ENCODE measurements around the gene KCNQ1.

The KCNQ1 gene

DNA sequence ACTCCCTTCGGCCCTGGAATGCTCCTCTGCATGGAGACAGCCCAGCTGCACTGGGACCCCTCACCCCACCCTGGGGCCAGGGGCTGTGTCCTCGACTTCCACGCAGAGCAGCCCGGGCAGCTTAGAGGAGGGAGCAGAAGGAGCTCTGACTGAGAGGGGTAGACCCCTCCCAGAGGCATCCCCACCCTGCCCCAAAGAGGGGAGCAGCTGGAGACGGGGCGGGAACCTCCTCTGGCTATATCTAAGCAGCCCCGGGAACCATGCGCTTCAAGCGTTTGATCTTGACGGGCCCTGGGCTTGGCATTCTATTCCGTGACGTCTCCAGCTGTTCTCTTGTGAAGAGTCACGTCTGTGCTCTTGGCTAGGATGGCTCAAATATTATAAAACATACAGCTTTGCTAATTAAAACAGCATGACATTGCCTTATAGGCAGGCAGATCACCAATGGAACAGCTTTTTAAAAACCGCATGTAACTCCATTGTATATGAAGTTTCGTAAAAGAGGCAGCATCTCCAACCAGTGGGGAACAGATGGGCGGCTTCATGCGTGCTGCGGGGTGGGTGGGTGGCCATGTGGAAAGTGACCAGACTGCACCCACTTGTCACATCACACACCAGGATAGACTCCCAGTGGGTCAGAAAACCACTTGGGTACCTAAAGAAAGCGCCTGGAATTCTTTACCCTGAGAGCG, 7.7 kb downstream of the KCNQ1 start:
- no peak overlapping the region for H3K4me3 ChIP-seq (ENCODE audit: low read length)
- H3K9ac ChIP-seq (ENCODE audit: low read length): no peak overlapping the region
- no peaks in the 10 kb centered on the region for H3K36me3 ChIP-seq (ENCODE audit: control insufficient read depth, insufficient read depth, low read length)
- H3K27ac ChIP-seq (ENCODE audit: low read depth, low read length): no peak overlapping the region
- H3K27me3 ChIP-seq (ENCODE audit: control insufficient read depth, insufficient read depth, low read length): peaks cover under 1% of the 10 kb centered on the region
- no peaks in the 10 kb centered on the region for H3K4me1 ChIP-seq (ENCODE audit: control insufficient read depth, insufficient read depth, low read length)

DNA sequence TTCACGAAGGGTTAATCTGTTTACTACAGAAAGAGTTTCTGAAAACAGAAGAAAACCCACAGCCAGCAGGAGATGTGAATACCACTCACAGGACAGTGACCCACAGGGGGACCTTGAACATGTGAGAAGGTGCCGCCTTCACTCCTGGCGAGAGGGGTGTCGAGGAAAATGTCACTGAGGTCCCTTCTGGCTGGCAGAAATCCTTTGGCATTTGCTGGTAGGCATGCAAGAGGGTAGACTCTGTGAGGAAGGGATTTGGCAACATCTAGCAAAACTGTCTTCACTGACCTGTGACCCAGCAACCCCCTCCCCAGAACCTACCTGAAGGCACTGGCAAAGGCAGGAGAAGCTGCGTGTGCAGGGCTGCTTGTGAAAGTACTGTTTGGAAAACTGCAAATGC, 8.6 kb downstream of the KCNQ1 start:
- Histone ChIP-seq H3K27me3 (ENCODE audit: control insufficient read depth, insufficient read depth, low read length) (no peaks in the 10 kb centered on the region), H3K27ac (ENCODE audit: low read depth, low read length) (no peak overlapping the region), H3K36me3 (ENCODE audit: control insufficient read depth, insufficient read depth, low read length) (no peaks in the 10 kb centered on the region)

DNA sequence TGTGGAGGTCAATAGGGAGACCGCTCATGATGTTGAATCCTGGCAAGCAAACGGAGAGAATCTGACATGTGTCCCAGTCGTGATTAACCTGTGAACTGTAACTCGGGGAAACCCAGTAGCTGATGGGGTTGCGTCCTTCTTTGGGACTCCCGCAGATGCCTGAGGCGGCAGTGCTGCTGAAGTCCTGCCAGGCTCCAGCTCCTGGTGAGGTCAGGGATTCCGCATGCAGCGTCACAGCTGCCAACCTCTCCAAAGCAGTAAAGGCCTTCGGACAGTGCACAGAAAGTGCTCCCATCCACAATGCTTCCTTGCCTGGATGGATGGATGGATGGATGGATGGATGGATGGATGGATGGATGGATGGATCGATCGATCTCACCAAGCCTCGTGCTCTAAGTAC, 13.5 kb downstream of the KCNQ1 start:
- H3K27ac ChIP-seq (ENCODE audit: low read depth, low read length): no peak overlapping the region
- no peaks in the 10 kb centered on the region for H3K27me3 ChIP-seq (ENCODE audit: control insufficient read depth, insufficient read depth, low read length)
- H3K4me1 ChIP-seq (ENCODE audit: control insufficient read depth, insufficient read depth, low read length): no peaks in the 10 kb centered on the region
- H3K4me3 ChIP-seq (ENCODE audit: low read length): no peak overlapping the region
- H3K36me3 ChIP-seq (ENCODE audit: control insufficient read depth, insufficient read depth, low read length): no peaks in the 10 kb centered on the region
- no peak overlapping the region for H3K9ac ChIP-seq (ENCODE audit: low read length)

More for the DNA sequence above, 8.6 kb downstream of the KCNQ1 start:
- no peak overlapping the region for H3K4me3 ChIP-seq (ENCODE audit: low read length)
- no peaks in the 10 kb centered on the region for H3K4me1 ChIP-seq (ENCODE audit: control insufficient read depth, insufficient read depth, low read length)
- H3K9ac ChIP-seq (ENCODE audit: low read length): no peak overlapping the region

DNA sequence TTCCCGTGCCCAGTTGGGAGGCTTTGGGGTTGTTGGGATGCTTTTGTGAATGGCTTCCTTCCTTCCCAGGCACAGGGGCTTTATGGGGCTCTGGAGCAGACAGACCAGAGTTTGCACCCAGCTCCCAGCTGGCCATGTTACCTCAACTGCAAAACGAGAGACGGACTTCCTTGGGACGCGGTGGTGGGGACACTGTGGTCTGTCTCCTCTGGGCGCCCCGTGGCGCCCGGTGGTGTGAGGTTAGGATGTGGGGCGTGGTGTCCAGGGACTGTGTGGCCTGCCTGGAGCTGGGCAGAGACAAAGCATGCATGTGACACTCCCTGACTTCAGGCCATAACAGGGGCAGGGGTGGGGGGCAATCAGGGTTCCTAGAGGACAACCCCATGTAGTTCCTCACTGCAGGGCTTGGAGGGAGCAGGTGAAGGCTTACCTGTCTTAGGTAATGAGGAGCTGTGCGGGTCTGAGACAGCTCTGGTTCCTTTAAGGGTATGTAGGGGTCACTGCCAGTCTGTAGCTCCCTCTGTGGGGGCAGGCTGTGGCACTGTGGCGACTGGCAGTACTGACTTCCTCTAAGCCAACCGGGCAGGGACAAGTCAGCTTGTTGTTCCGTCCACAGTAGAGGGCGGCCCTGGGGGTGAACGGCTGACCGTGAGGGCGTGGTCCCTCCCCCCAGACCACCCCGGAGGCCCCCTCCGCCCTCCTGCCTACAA, 14.4 kb downstream of the KCNQ1 start:
- H3K36me3 ChIP-seq (ENCODE audit: control insufficient read depth, insufficient read depth, low read length): no peaks in the 10 kb centered on the region
- H3K4me3 ChIP-seq (ENCODE audit: low read length): no peak overlapping the region
- H3K27me3 ChIP-seq (ENCODE audit: control insufficient read depth, insufficient read depth, low read length): no peaks in the 10 kb centered on the region
- no peak overlapping the region for H3K27ac ChIP-seq (ENCODE audit: low read depth, low read length)
- H3K4me1 ChIP-seq (ENCODE audit: control insufficient read depth, insufficient read depth, low read length): no peaks in the 10 kb centered on the region
- no peak overlapping the region for H3K9ac ChIP-seq (ENCODE audit: low read length)

DNA sequence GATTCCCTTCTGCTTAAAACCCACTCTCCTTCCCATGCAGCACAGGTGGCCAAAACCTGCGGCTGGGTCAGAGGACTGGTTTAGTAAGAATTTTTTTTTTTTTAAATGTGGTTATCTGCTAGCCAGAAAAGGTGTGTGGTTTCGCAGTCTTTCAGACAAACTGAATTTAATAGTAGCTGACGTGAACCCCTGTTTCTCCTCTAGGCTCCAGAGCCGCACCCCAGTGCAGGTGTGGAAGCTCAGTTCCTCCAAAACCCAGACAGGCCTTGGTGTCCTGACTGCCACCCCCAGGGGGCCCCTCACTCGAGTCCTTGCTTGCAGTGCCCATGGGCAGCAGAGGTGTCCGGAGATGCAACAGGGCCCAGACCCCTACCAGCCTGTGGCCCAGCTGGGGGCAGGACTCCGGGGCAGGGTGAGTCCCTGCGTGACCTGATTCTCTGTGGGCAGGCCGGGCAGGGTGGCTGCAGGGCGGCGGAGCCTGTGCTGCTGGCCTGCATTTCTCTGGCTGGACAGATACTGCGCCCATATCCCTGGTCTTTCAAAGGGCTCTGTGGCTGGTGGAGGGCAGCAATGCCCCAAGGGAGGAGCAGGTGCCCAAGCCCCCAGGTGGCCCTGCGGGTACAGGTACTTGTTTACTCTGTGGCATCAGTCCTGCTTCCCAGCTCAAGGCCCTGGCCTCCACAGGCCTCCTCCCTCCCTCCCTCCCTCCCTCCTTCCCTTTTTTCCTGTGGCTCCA, 15.2 kb downstream of the KCNQ1 start:
- no peaks in the 10 kb centered on the region for H3K27me3 ChIP-seq (ENCODE audit: control insufficient read depth, insufficient read depth, low read length)
- no peak overlapping the region for H3K9ac ChIP-seq (ENCODE audit: low read length)
- no peak overlapping the region for H3K27ac ChIP-seq (ENCODE audit: low read depth, low read length)
- H3K36me3 ChIP-seq (ENCODE audit: control insufficient read depth, insufficient read depth, low read length): no peaks in the 10 kb centered on the region
- no peaks in the 10 kb centered on the region for H3K4me1 ChIP-seq (ENCODE audit: control insufficient read depth, insufficient read depth, low read length)
- no peak overlapping the region for H3K4me3 ChIP-seq (ENCODE audit: low read length)

DNA sequence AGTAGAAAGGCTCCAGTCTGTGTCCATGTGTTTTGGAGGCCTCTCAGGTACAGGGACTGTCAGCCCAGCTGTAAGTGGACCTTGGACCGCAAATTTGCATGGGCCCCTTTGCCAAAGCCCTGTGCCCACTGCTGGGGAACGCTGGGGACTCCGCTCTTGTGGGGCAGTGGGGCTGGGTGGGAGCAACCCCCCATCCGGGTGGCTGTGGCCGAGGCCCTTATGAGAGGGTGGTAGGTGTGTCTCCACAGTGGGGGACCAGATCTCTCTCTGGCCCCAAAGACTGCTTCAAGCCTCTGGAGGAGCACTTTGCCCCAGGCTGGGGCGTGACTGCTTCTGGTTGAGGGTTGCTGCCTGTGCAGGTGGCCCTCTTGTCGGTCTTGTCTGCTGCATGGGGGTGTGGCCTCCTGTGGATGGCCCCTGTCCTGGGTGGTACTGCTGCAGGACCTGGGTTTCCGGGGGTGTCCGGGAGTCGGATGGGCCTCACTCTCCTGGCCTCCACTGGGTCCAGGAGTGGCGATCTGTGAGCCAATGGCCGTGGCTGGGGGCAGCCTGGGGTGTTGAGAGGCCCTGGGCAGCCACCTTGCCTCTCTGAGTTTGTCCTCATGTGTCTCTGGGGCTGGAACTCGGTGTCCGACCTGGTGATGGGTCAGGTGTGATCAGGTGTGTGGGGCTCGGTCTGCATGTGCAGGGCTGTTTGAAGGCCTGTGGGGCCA, 15.9 kb downstream of the KCNQ1 start:
- Histone ChIP-seq H3K4me1 (ENCODE audit: control insufficient read depth, insufficient read depth, low read length) (no peaks in the 10 kb centered on the region), H3K27me3 (ENCODE audit: control insufficient read depth, insufficient read depth, low read length) (no peaks in the 10 kb centered on the region), H3K9ac (ENCODE audit: low read length) (no peak overlapping the region), H3K36me3 (ENCODE audit: control insufficient read depth, insufficient read depth, low read length) (no peaks in the 10 kb centered on the region), H3K4me3 (ENCODE audit: low read length) (no peak overlapping the region), H3K27ac (ENCODE audit: low read depth, low read length) (no peak overlapping the region)

DNA sequence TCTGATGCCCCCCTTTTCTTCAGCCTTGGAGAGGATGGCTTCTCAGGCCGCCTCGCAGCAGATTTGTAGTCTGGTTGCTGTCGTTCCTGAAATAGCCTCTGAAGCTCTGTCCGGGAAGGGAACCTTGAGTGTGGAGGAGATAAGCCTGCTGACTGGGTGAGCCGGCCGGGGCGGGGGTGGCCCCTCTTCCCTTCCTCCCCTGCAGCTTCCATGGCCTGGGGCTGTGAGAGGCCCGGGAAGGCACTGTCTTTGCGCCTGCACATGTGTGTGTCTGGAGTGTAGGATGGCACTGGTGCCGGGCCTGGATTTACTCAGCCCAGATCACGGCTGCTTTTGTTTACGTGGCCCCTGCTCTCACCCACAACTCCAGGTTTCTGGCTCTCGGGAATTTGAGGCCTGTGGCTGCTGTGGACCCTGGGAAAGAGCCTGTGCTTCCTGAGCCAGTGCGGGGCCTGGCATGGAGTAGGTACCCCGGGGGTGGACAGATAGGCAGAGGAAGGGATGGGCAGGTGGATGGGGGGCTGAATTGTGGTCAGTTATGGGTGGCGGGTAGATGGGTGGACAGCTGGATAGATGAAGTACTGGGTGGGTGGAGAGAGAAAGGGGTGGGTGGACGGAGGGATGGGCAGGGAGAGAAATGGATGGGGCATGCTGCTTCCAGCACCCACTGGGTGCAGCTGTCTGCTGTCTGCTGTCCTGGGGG, 16.6 kb downstream of the KCNQ1 start:
- Histone ChIP-seq H3K36me3 (ENCODE audit: control insufficient read depth, insufficient read depth, low read length) (no peaks in the 10 kb centered on the region), H3K27ac (ENCODE audit: low read depth, low read length) (no peak overlapping the region), H3K4me3 (ENCODE audit: low read length) (no peak overlapping the region), H3K4me1 (ENCODE audit: control insufficient read depth, insufficient read depth, low read length) (no peaks in the 10 kb centered on the region), H3K27me3 (ENCODE audit: control insufficient read depth, insufficient read depth, low read length) (no peaks in the 10 kb centered on the region), H3K9ac (ENCODE audit: low read length) (no peak overlapping the region)

DNA sequence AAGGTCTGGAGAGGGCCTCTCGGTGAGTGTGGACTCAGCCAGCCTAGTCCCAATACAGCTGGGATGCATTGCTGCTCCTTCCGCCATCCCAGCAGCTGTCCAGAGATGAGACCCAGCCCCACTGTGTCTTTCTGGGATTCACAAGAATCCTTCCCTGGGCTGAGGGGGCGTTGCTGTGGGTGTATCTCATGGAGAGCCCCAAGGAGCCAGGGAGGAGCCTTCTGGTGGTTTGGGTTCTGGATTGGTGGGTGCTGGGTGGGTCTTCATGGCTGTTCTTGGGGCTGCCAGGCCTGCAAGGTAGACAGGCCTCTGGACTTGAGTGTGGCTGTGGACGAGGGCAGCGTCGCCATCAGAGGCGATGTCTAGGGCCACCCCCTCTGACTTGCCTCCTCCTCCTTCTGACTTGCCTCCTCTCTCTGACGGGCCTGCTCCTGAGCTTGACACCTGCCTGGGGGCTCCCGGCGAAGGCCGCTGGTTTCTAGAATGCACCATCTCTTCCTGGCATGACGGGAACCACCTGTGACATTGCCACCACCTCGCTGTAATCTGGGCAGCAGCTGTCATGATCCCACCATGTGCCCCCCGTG, 17.2 kb downstream of the KCNQ1 start:
- no peak overlapping the region for H3K27ac ChIP-seq (ENCODE audit: low read depth, low read length)
- H3K4me1 ChIP-seq (ENCODE audit: control insufficient read depth, insufficient read depth, low read length): no peaks in the 10 kb centered on the region
- H3K36me3 ChIP-seq (ENCODE audit: control insufficient read depth, insufficient read depth, low read length): no peaks in the 10 kb centered on the region
- no peak overlapping the region for H3K9ac ChIP-seq (ENCODE audit: low read length)
- H3K27me3 ChIP-seq (ENCODE audit: control insufficient read depth, insufficient read depth, low read length): no peaks in the 10 kb centered on the region
- no peak overlapping the region for H3K4me3 ChIP-seq (ENCODE audit: low read length)

DNA sequence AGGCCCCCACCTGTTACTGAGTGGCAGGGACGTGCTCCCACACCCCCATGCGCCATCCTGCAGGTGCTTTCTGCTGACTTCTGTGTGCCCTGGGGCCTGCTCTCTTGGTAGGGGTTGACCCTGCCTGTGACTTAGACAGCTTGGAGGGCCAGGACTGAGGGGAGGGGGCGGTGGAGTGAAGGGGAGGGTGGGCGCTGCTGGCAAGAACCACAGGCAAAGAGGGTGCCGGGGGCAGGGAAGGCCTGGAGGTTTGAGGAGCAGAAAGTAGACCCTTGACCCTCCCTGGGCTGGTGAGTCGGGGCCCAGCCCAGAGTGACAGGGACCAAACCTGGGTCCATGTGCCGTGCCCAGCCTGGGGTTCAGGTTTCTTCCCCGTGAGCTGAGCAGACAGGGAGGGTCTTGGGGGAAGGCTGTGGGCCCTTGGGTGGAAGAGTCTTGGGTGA, 17.8 kb downstream of the KCNQ1 start:
- Histone ChIP-seq H3K4me1 (ENCODE audit: control insufficient read depth, insufficient read depth, low read length) (no peaks in the 10 kb centered on the region), H3K27ac (ENCODE audit: low read depth, low read length) (no peak overlapping the region), H3K27me3 (ENCODE audit: control insufficient read depth, insufficient read depth, low read length) (no peaks in the 10 kb centered on the region), H3K36me3 (ENCODE audit: control insufficient read depth, insufficient read depth, low read length) (no peaks in the 10 kb centered on the region), H3K4me3 (ENCODE audit: low read length) (no peak overlapping the region), H3K9ac (ENCODE audit: low read length) (no peak overlapping the region)

DNA sequence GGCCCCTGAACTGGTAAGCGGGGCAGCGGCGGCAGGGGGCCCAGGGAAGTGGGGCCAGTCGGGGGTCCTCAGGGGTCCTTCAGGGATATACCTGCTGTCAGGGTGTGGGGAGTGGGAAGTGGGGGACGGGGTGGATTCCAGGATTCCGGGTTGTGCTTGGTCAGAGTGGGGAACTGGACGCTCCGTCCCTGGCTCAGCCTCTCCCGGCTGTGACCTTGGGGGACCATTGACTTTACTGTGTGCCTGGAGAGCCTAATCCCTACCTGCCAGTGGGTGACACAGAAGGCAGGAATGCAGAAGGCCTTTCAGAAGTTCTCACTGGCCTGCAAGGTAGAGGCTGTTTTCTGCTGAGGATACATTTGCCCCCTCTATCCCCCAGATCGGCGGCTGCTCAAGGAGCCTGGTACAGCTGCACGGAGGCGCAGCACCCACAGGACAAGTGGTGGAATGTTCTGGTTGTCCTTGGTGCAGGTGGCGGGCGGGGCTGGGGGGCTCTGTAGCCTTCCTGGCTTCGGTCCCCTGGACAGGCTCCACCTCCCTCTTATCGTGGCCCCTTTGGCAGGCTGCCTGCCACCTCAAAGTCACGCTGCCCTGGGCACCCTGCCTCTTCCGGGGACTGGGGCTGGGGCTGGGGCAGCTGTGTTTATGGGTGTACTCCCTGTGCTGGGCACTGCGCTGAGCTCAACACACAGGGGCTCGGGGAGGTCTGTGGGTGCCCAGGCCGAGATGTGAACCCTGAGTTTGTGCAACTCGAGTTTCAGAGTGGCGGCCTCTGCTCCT, 18.4 kb downstream of the KCNQ1 start:
- Histone ChIP-seq H3K36me3 (ENCODE audit: control insufficient read depth, insufficient read depth, low read length) (no peaks in the 10 kb centered on the region), H3K4me1 (ENCODE audit: control insufficient read depth, insufficient read depth, low read length) (no peaks in the 10 kb centered on the region), H3K9ac (ENCODE audit: low read length) (no peak overlapping the region), H3K4me3 (ENCODE audit: low read length) (no peak overlapping the region), H3K27ac (ENCODE audit: low read depth, low read length) (no peak overlapping the region), H3K27me3 (ENCODE audit: control insufficient read depth, insufficient read depth, low read length) (no peaks in the 10 kb centered on the region)

DNA sequence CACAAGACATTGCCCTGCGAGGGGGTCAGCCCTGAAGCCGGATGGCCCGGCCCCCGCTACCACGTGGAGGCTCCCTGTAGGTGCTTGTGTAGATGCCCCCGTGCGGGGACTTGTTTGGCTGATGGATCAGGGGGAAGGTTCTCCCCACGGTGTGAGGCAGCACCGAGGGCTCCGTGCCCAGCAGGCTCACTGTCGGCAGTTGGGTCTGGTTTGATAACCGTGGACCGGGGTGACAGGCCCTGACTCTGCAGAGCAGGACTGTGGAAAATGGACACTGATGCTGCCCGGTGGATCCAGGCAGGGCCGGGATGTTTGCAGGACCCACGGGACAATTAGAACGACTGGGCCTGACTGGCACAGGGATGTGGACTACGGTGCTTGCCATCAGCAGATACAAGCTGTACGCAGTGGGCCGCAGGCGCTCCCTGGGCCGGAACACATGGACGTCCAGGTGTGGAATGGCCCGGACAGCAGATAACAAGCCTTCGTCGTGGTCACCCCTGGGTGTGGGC, 19.0 kb downstream of the KCNQ1 start:
- no peaks in the 10 kb centered on the region for H3K36me3 ChIP-seq (ENCODE audit: control insufficient read depth, insufficient read depth, low read length)
- H3K27ac ChIP-seq (ENCODE audit: low read depth, low read length): no peak overlapping the region
- no peaks in the 10 kb centered on the region for H3K4me1 ChIP-seq (ENCODE audit: control insufficient read depth, insufficient read depth, low read length)
- no peaks in the 10 kb centered on the region for H3K27me3 ChIP-seq (ENCODE audit: control insufficient read depth, insufficient read depth, low read length)
- H3K9ac ChIP-seq (ENCODE audit: low read length): no peak overlapping the region
- H3K4me3 ChIP-seq (ENCODE audit: low read length): no peak overlapping the region
